Activated B cell treated with CpG ODN at 0.5 μM for 24 hours (primary cell): ENCODE results near the gene GABPB1. TPM values are rescaled to one million over a fixed set of nuclear protein-coding genes. Genes with fewer than 3 reads are reported as not detected.

Source experiments
- ATAC-seq: fragments of 200-7000 bp; cut with Tn5 transposase; one replicate; pipeline ENCODE4 v1.10.0; 2021; ENCODE audit warnings: low read depth, mild to moderate bottlenecking, moderate library complexity
- CTCF ChIA-PET: fragments of 350-600 bp; sonication (Branson Sonifier 250); formaldehyde crosslinking; loops from one replicate; lab custom pipeline; 2021; ENCODE audit warnings: antibody characterized with exemption; lab: Charles Lee
- POLR2A ChIA-PET: fragments of 350-600 bp; sonication (Branson Sonifier 250); formaldehyde crosslinking; loops from one replicate; lab custom pipeline; 2021; ENCODE audit warnings: antibody characterized with exemption; lab: Charles Lee
- DNase-seq: peaks from one replicate; pipeline ENCODE4 v3.0.0; 2022
- H3K27ac Mint-ChIP-seq: one replicate; pipeline ENCODE4 v1.8.0; 2020; ENCODE audit warnings: mixed read lengths
- H3K27me3 Mint-ChIP-seq: one replicate; pipeline ENCODE4 v1.8.0; 2021; ENCODE audit warnings: mixed read lengths
- H3K36me3 Mint-ChIP-seq: one replicate; pipeline ENCODE4 v1.8.0; 2021; ENCODE audit warnings: low read depth, mixed read lengths
- H3K4me1 Mint-ChIP-seq: one replicate; pipeline ENCODE4 v1.8.0; 2021; ENCODE audit warnings: mixed read lengths
- H3K4me3 Mint-ChIP-seq: one replicate; pipeline ENCODE4 v1.8.0; 2020; ENCODE audit warnings: mild to moderate bottlenecking, mixed read lengths
- H3K9me3 Mint-ChIP-seq: one replicate; pipeline ENCODE4 v1.8.0; 2020; ENCODE audit warnings: mixed read lengths
- CTCF ChIP-seq: fragments of 200-600 bp; IDR thresholded peaks from one replicate; pipeline ENCODE4 v1.8.0; 2022; ENCODE audit warnings: antibody characterized with exemption, mild to moderate bottlenecking
- intact Hi-C: fragments of 100-400 bp; cut with micrococcal nuclease; formaldehyde crosslinking; loops from one replicate; pipeline ENCODE4 v1.15.1; 2024
- total RNA-seq: library from RNA; stranded (reverse); gene quantifications from 2 replicates; pipeline ENCODE4 v1.2.3, GENCODE V29; 2022

The GABPB1 gene
- total RNA-seq, 1 donor from 2014 or later = 32.7 TPM

- POLR2A ChIA-PET = interaction anchor here (1.3 kb wide), 1 partner anchor 11 kb away, joined by 6 read pairs; the partner anchor contains the start of gene GABPB1
- H3K9me3 Mint-ChIP-seq = no peaks in the 10 kb centered on the region
Measured at GRCh38 chr15:50365971-50366370, 11.0 kb upstream of the GABPB1 start.

GRCh38 chr15:50365570-50365969 lies 10.6 kb upstream of the GABPB1 start:
- intact Hi-C loops = no loop called here
- no peak for TF ChIP-seq CTCF
- Mint-ChIP-seq H3K36me3 (peaks cover 26% of the 10 kb centered on the region), H3K27ac (peak overlapping the region; percentile 70), H3K4me3 (no peak overlapping the region), H3K27me3 (no peaks in the 10 kb centered on the region), H3K9me3 (no peaks in the 10 kb centered on the region), H3K4me1 (peaks cover 20% of the 10 kb centered on the region)
- ATAC-seq (no peak), DNase-seq (no peak)
- ChIA-PET POLR2A (interaction anchor here (1.3 kb wide), 1 partner anchor 10 kb away, joined by 6 read pairs; the partner anchor contains the start of gene GABPB1), CTCF (no interaction called here)

More at GRCh38 chr15:50365971-50366370, 11.0 kb upstream of the GABPB1 start:
- peak overlapping the region; percentile 70 for H3K27ac Mint-ChIP-seq
- peaks cover 20% of the 10 kb centered on the region for H3K4me1 Mint-ChIP-seq
- CTCF ChIA-PET = no interaction called here
- intact Hi-C loops = no loop called here
- no peaks in the 10 kb centered on the region for H3K27me3 Mint-ChIP-seq
- TF ChIP-seq CTCF = no peak
- DNase-seq (no peak), ATAC-seq (no peak)
- no peak overlapping the region for H3K4me3 Mint-ChIP-seq
- peaks cover 22% of the 10 kb centered on the region for H3K36me3 Mint-ChIP-seq

- ChIA-PET CTCF (no interaction called here), POLR2A (interaction anchor here (0.6 to 1.8 kb wide), 2 partner anchors 9 to 61 kb away, joined by 3 to 4 read pairs; partner anchors contain the start of genes GABPB1 and USP8)
- TF ChIP-seq CTCF = no peak
- Mint-ChIP-seq H3K27ac (peak overlapping the region; percentile 20), H3K4me3 (no peak overlapping the region), H3K36me3 (peaks cover 38% of the 10 kb centered on the region), H3K27me3 (no peaks in the 10 kb centered on the region), H3K9me3 (no peaks in the 10 kb centered on the region), H3K4me1 (peaks cover 25% of the 10 kb centered on the region)
- ATAC-seq = no peak
- no peak for DNase-seq
- intact Hi-C loops = no loop called here
Measured at GRCh38 chr15:50363612-50364011, 8.6 kb upstream of the GABPB1 start.

GRCh38 chr15:50361756-50362155 lies 6.8 kb upstream of the GABPB1 start:
- Mint-ChIP-seq H3K27me3 (no peaks in the 10 kb centered on the region), H3K27ac (no peak overlapping the region), H3K9me3 (no peaks in the 10 kb centered on the region), H3K4me1 (peaks cover 36% of the 10 kb centered on the region), H3K36me3 (peaks cover 51% of the 10 kb centered on the region), H3K4me3 (no peak overlapping the region)
- TF ChIP-seq CTCF = no peak
- ChIA-PET CTCF (interaction anchor here (0.5 kb wide), 1 partner anchor 1387 kb away, joined by 4 read pairs; no protein-coding TSS in a partner anchor), POLR2A (interaction anchor here (1.2 kb wide), 1 partner anchor 8 kb away, joined by 3 read pairs; no protein-coding TSS in a partner anchor)
- no peak for ATAC-seq
- DNase-seq = no peak
- intact Hi-C loops = no loop called here

- Mint-ChIP-seq H3K4me3 (no peak overlapping the region), H3K27me3 (no peaks in the 10 kb centered on the region), H3K9me3 (no peaks in the 10 kb centered on the region), H3K27ac (no peak overlapping the region), H3K36me3 (peaks cover 61% of the 10 kb centered on the region), H3K4me1 (peaks cover 32% of the 10 kb centered on the region)
- ChIA-PET CTCF (no interaction called here), POLR2A (interaction anchor here (0.5 to 6.9 kb wide), 4 partner anchors 13 to 738 kb away, joined by 4 to 79 read pairs (median 8); partner anchors contain the start of genes DTWD1 and USP8)
- TF ChIP-seq CTCF = no peak
- ATAC-seq = no peak
- no peak for DNase-seq
- intact Hi-C loops = loop anchor here (1.0 to 10.0 kb wide), 4 partner anchors 19 to 1482 kb away; partner anchors contain the start of genes EID1 and LYSMD2
Measured at GRCh38 chr15:50358845-50359244, 3.8 kb upstream of the GABPB1 start.
